Head of caudate nucleus (tissue), 42 donors: ENCODE measurements around the gene MACF1.
A peak's percentile ranks its signal among the peaks of the same experiment; 100 is the strongest.

Experiments used
- DNase-seq, 42 donors: peaks; one replicate each; pipeline versions ENCODE4 v3.0.0 to v3.0.0-alpha.2; 2020 to 2021; ENCODE audit warnings: mixed read lengths in 7 of 42
- intact Hi-C: fragments of 100-400 bp; cut with DNase I; formaldehyde crosslinking; loops from one replicate; pipeline ENCODE4 v1.15.0; 2022

MACF1 gene

GRCh38 chr1:39173995-39174380, 30.5 kb upstream of the MACF1 start:
- no peak for DNase-seq
- intact Hi-C loops = no loop called here

GRCh38 chr1:39174390-39175081, 30.0 kb upstream of the MACF1 start:
- peak in 1 of 42 donors; percentile 28 for DNase-seq
- intact Hi-C loops = no loop called here

- intact Hi-C loops = no loop called here
- DNase-seq = no peak
Measured at GRCh38 chr1:39177706-39178105, 26.8 kb upstream of the MACF1 start.

- DNase-seq = no peak
- intact Hi-C loops = no loop called here
Measured at GRCh38 chr1:39178541-39179431, 25.7 kb upstream of the MACF1 start.

GRCh38 chr1:39181311-39181710, 23.2 kb upstream of the MACF1 start:
- DNase-seq = no peak
- intact Hi-C loops = no loop called here

GRCh38 chr1:39182804-39183203, 21.7 kb upstream of the MACF1 start:
- intact Hi-C loops = no loop called here
- no peak for DNase-seq

- peak; percentile 39 to 88 (median 70) for DNase-seq
- intact Hi-C loops = no loop called here
Measured at GRCh38 chr1:39183503-39184353, 20.8 kb upstream of the MACF1 start.

GRCh38 chr1:39184354-39184818, 20.1 kb upstream of the MACF1 start:
- intact Hi-C loops = no loop called here
- DNase-seq = peak in 1 of 42 donors; percentile 23

- no peak for DNase-seq
- intact Hi-C loops = no loop called here
Measured at GRCh38 chr1:39187275-39188046, 17.0 kb upstream of the MACF1 start.

GRCh38 chr1:39189592-39190041, 14.9 kb upstream of the MACF1 start:
- intact Hi-C loops = loop anchor here (5.0 kb wide), 2 partner anchors 68 to 87 kb away; no protein-coding TSS in a partner anchor
- no peak for DNase-seq

GRCh38 chr1:39190096-39190495, 14.4 kb upstream of the MACF1 start:
- intact Hi-C loops = loop anchor here (5.0 kb wide), 2 partner anchors 67 to 88 kb away; no protein-coding TSS in a partner anchor
- no peak for DNase-seq

GRCh38 chr1:39194398-39195051, 10.0 kb upstream of the MACF1 start:
- intact Hi-C loops = loop anchor here (5.0 kb wide), 2 partner anchors 63 to 92 kb away; no protein-coding TSS in a partner anchor
- peak in 2 of 42 donors; percentile 30 to 42 for DNase-seq

GRCh38 chr1:39195166-39196111, 9.1 kb upstream of the MACF1 start:
- intact Hi-C loops = no loop called here
- peak in 1 of 42 donors; percentile 35 for DNase-seq

- intact Hi-C loops = no loop called here
- DNase-seq = peak in 1 of 42 donors; percentile 43
Measured at GRCh38 chr1:39196244-39197215, 8.0 kb upstream of the MACF1 start.

- intact Hi-C loops = no loop called here
- DNase-seq = peak in 1 of 42 donors; percentile 50
Measured at GRCh38 chr1:39199593-39199992, 4.9 kb upstream of the MACF1 start.
